Activated gamma-delta T cell (primary cell): ENCODE results near the gene ALG6.
"Not testable (repeated sequence)": the region's sequence is repeated elsewhere in the genome, so short reads cannot be mapped to it uniquely, and the experiment has no call there.

Source experiments
- DNase-seq: peaks from one replicate; lab custom pipeline; 2025; lab: John Stamatoyannopoulos, UW

Gene ALG6

GRCh38 chr1:63328781-63329180 is 38.6 kb upstream of the ALG6 start:
- DNase-seq = no peak

GRCh38 chr1:63329621-63330330 is 37.7 kb upstream of the ALG6 start:
- no peak for DNase-seq

GRCh38 chr1:63330331-63330916 is 37.0 kb upstream of the ALG6 start:
- DNase-seq = no peak

- DNase-seq = no peak
Measured at GRCh38 chr1:63342402-63342801, 25.0 kb upstream of the ALG6 start.

GRCh38 chr1:63343922-63344321 is 23.5 kb upstream of the ALG6 start:
- no peak for DNase-seq

GRCh38 chr1:63350320-63350719 is 17.1 kb upstream of the ALG6 start:
- DNase-seq = no peak

- no peak for DNase-seq
Measured at GRCh38 chr1:63352736-63353135, 14.7 kb upstream of the ALG6 start.

- not testable (repeated sequence) for DNase-seq
Measured at GRCh38 chr1:63356234-63356633, 11.2 kb upstream of the ALG6 start.

- DNase-seq = no peak
Measured at GRCh38 chr1:63359561-63359960, 7.9 kb upstream of the ALG6 start.

- DNase-seq = no peak
Measured at GRCh38 chr1:63362073-63362472, 5.4 kb upstream of the ALG6 start.

- no peak for DNase-seq
Measured at GRCh38 chr1:63362578-63362977, 4.8 kb upstream of the ALG6 start.

GRCh38 chr1:63363014-63363413 is 4.4 kb upstream of the ALG6 start:
- DNase-seq = no peak

GRCh38 chr1:63366908-63367214 is 566 bp upstream of the ALG6 start:
- no peak for DNase-seq

- DNase-seq = no peak
Measured at GRCh38 chr1:63368131-63368530, 704 bp downstream of the ALG6 start.

GRCh38 chr1:63379583-63379982 is 12.2 kb downstream of the ALG6 start:
- DNase-seq = no peak

- DNase-seq = no peak
Measured at GRCh38 chr1:63381741-63382140, 14.3 kb downstream of the ALG6 start.

GRCh38 chr1:63401945-63402344 is 34.5 kb downstream of the ALG6 start:
- no peak for DNase-seq

GRCh38 chr1:63403386-63403785 is 36.0 kb downstream of the ALG6 start:
- DNase-seq = no peak

- DNase-seq = no peak
Measured at GRCh38 chr1:63405021-63405420, 37.6 kb downstream of the ALG6 start.

- no peak for DNase-seq
Measured at GRCh38 chr1:63405987-63406386, 38.6 kb downstream of the ALG6 start.

- DNase-seq = no peak
Measured at GRCh38 chr1:63407002-63407401, 39.6 kb downstream of the ALG6 start.

- no peak for DNase-seq
Measured at GRCh38 chr1:63408331-63408730, 40.9 kb downstream of the ALG6 start.

GRCh38 chr1:63411066-63411465 is 43.6 kb downstream of the ALG6 start:
- no peak for DNase-seq

GRCh38 chr1:63413394-63413793 is 46.0 kb downstream of the ALG6 start:
- DNase-seq = no peak
